Mesodermal cell (in vitro differentiated cells): ENCODE measurements around the gene EFNA5.

Experiments
- H3K27ac ChIP-seq: 2 replicates; pipeline ENCODE4 v1.7.0; 2013; ENCODE audit warnings: mild to moderate bottlenecking, low read depth, low read length, moderate library complexity; ENCODE audit not compliant: severe bottlenecking
- H3K36me3 ChIP-seq: 2 replicates; pipeline ENCODE4 v1.7.1; 2013; ENCODE audit warnings: mild to moderate bottlenecking, low read length, moderate library complexity; ENCODE audit not compliant: control insufficient read depth, insufficient read depth
- H3K4me1 ChIP-seq: one replicate; pipeline ENCODE4 v1.7.1; 2013; ENCODE audit warnings: mild to moderate bottlenecking, low read length; ENCODE audit not compliant: insufficient read depth, control insufficient read depth, poor library complexity, severe bottlenecking
- H3K4me3 ChIP-seq: 2 replicates; pipeline ENCODE4 v1.7.0; 2013; ENCODE audit warnings: low read length, control low read depth, mild to moderate bottlenecking; ENCODE audit not compliant: insufficient read depth, poor library complexity, severe bottlenecking; ENCODE audit errors: extremely low read depth
- H3K9me3 ChIP-seq: 2 replicates; pipeline ENCODE4 v1.7.1; 2013; ENCODE audit warnings: mild to moderate bottlenecking, low read length, moderate library complexity; ENCODE audit not compliant: control insufficient read depth
- WGBS, 2 experiments: methylation state at CpG; one replicate each; pipeline ENCODE4 v1.1.5; 2013; ENCODE audit warnings: missing lambda C conversion rate in 2 of 2; ENCODE audit not compliant: insufficient coverage in 2 of 2; 5-methylcytosine and 5-hydroxymethylcytosine counted together

Gene EFNA5

DNA sequence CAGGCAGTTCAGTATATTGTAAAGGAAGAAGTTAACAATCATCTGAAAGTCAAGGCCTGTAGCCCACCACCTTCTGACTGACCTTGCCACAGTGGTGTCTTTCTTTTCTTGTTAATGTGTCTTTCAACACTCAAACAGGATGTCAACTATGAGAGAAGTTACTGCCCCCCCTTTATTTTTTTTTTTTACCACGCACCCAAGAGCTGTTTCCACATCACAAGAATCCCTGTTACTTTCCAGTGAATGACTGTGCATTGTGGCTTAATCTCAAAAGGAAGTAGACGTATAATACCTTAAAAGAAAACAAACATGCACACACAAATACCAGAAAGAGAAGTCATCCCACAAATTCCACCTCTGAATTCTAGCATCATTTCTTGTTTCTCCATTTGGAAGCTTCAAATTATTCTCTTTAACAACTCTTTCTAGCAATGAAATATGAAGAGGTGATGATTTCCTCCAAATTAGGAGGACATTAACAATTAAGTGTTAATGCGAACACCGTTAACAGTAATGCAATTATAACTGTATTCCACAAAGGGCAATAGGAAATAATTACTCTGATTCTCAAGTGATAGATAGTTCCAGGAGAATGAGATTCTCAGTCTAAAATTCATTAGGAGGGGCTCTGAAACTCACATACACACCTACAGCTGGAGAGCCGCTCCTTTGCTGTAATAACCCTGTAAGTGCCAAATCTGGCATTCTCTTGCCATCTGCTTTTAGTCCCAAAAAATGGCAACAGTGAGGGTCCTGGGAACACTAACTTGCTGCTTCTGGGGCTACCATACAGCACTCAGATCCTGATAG lies 201.0 kb downstream of the EFNA5 start:
- Histone ChIP-seq H3K36me3 (no peaks in the 10 kb centered on the region), H3K4me3 (no peak overlapping the region), H3K9me3 (no peaks in the 10 kb centered on the region), H3K4me1 (peaks cover 53% of the 10 kb centered on the region), H3K27ac (peak overlapping the region; percentile 95)
- WGBS, 2 experiments, result 85 to 100% methylated on average over 2 of the region's 5 CpGs

GRCh38 chr5:107469064-107469463 lies 201.7 kb downstream of the EFNA5 start:
- Histone ChIP-seq H3K4me1 (peaks cover 54% of the 10 kb centered on the region), H3K27ac (peak overlapping the region; percentile 95)

DNA sequence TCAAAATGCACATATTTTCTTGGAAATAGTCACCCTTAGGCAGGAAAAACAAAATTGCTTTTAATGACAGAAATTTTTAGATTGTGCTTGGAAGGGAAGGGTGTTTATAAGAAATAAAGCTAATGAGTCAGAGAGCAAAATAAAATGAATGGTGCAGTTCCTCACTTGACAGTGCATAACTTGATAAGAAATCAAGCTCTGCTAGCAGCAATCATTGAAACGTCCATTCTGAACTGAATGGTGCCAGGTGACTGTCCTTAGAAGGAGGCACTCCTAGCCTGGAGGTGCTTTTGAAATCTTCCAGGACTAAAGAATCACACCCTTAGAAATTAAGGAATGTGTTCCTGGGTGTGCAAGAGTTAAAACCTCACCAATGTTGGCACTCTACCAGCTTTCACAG lies 202.5 kb downstream of the EFNA5 start:
- WGBS, 2 experiments, result 75 to 78% methylated on average over 1 of the region's 1 CpG

More at GRCh38 chr5:107469064-107469463, 201.7 kb downstream of the EFNA5 start:
- no peak overlapping the region for H3K4me3 ChIP-seq
- H3K36me3 ChIP-seq, result no peaks in the 10 kb centered on the region
- WGBS, 2 experiments, result 100% methylated on average over 1 of the region's 2 CpGs
- H3K9me3 ChIP-seq, result no peaks in the 10 kb centered on the region

GRCh38 chr5:107467137-107467932 lies 203.4 kb downstream of the EFNA5 start:
- Histone ChIP-seq H3K27ac (peak overlapping the region; percentile 71), H3K4me3 (no peak overlapping the region), H3K4me1 (peaks cover 54% of the 10 kb centered on the region), H3K9me3 (no peaks in the 10 kb centered on the region), H3K36me3 (no peaks in the 10 kb centered on the region)
- WGBS, 2 experiments, result 76 to 88% methylated on average over 5 of the region's 5 CpGs

More for the DNA sequence above, 202.5 kb downstream of the EFNA5 start:
- H3K4me3 ChIP-seq, result no peak overlapping the region
- H3K27ac ChIP-seq, result no peak overlapping the region
- peaks cover 54% of the 10 kb centered on the region for H3K4me1 ChIP-seq
- H3K9me3 ChIP-seq, result no peaks in the 10 kb centered on the region
- H3K36me3 ChIP-seq, result no peaks in the 10 kb centered on the region

GRCh38 chr5:107466233-107466769 lies 204.4 kb downstream of the EFNA5 start:
- H3K36me3 ChIP-seq, result no peaks in the 10 kb centered on the region
- peaks cover 60% of the 10 kb centered on the region for H3K4me1 ChIP-seq
- H3K27ac ChIP-seq, result peak overlapping the region; percentile 71
- no peaks in the 10 kb centered on the region for H3K9me3 ChIP-seq
- no peak overlapping the region for H3K4me3 ChIP-seq
- WGBS, 2 experiments, result 73 to 89% methylated on average over 7 to 9 of the region's 10 CpGs

DNA sequence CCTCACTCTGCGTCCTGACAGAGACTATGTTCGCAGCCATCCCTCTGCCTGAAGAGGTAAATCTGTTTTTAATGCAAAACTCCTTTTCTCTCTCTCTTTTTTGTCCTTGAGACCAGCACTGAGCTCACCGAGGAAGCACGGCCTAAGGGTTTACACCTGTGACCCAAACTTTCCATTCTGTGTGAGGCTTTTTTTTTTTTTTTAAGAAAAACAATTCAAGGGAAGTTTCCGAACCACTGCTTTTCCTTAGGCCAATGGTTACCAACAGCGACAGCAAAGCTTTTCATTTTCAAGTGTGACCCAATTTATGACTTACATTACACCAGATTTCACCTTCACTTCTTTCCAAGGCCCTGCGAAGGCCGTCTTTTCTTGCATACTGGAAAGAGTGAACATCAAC lies 205.9 kb downstream of the EFNA5 start:
- Histone ChIP-seq H3K36me3 (no peaks in the 10 kb centered on the region), H3K4me1 (peaks cover 53% of the 10 kb centered on the region), H3K9me3 (no peaks in the 10 kb centered on the region), H3K27ac (peak overlapping the region; percentile 24), H3K4me3 (no peak overlapping the region)
- WGBS, 2 experiments, result 94 to 100% methylated on average over 2 to 4 of the region's 8 CpGs

GRCh38 chr5:107464416-107464815 lies 206.3 kb downstream of the EFNA5 start:
- H3K27ac ChIP-seq, result peak overlapping the region; percentile 24
- H3K4me1 ChIP-seq, result peaks cover 49% of the 10 kb centered on the region
- 86 to 98% methylated on average over 3 to 4 of the region's 4 CpGs for WGBS, 2 experiments
- H3K9me3 ChIP-seq, result no peaks in the 10 kb centered on the region
- H3K36me3 ChIP-seq, result no peaks in the 10 kb centered on the region
- no peak overlapping the region for H3K4me3 ChIP-seq

- H3K27ac ChIP-seq, result no peak overlapping the region
- no peaks in the 10 kb centered on the region for H3K36me3 ChIP-seq
- peaks cover 42% of the 10 kb centered on the region for H3K4me1 ChIP-seq
- 86 to 100% methylated on average over 1 of the region's 1 CpG for WGBS, 2 experiments
- H3K4me3 ChIP-seq, result no peak overlapping the region
- H3K9me3 ChIP-seq, result no peaks in the 10 kb centered on the region
These were observed 207.0 kb downstream of the EFNA5 start for GRCh38 chr5:107463731-107464130.

GRCh38 chr5:107461770-107462169 lies 209.0 kb downstream of the EFNA5 start:
- Histone ChIP-seq H3K4me3 (no peak overlapping the region), H3K9me3 (no peaks in the 10 kb centered on the region), H3K4me1 (peaks cover 23% of the 10 kb centered on the region), H3K27ac (no peak overlapping the region), H3K36me3 (no peaks in the 10 kb centered on the region)
- WGBS, 2 experiments, result 100% methylated on average over 4 to 5 of the region's 5 CpGs

DNA sequence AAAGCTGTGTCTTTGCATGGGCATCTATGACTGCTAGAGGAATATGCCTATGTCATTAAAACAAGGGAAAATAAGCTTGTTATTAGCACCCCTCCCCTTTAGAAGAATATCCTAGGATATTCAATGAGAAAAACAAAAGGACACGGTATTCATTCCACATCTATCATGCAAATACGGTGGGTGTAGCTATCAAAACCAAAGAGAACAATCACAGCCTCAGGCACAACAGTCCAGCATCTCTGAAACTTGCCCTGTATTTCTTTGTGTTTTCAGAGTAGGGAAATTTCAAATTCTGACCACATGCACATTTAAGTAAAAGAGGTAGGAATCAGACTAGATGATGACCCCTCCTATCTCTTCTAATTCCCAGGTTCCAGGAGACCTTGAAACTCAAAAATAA lies 209.9 kb downstream of the EFNA5 start:
- WGBS, 2 experiments, result no CpG with 5 or more reads among the region's 2 CpGs
- Histone ChIP-seq H3K4me3 (no peak overlapping the region), H3K9me3 (no peaks in the 10 kb centered on the region), H3K36me3 (no peaks in the 10 kb centered on the region), H3K27ac (no peak overlapping the region), H3K4me1 (peaks cover 22% of the 10 kb centered on the region)
